Caco-2 (cell line): Measurements from ENCODE around the gene BRCC3. TPM values are rescaled to one million over a fixed set of nuclear protein-coding genes. Genes with fewer than 3 reads are reported as not detected.

ENCODE experiments used
- BruUV-seq: library from RNA; stranded (reverse); fragments of 400-500 nt; replicated peaks from 2 replicates; lab custom pipeline; 2021; lab: Mats Ljungman, UMichigan
- CTCF ChIA-PET: fragments of 300-600 bp; sonication (Branson Sonifier 250); formaldehyde crosslinking; loops from one replicate; lab custom pipeline; 2022; ENCODE audit warnings: antibody characterized with exemption; lab: Charles Lee
- POLR2A ChIA-PET: fragments of 300-600 bp; sonication (Branson Sonifier 250); formaldehyde crosslinking; loops from one replicate; lab custom pipeline; 2022; ENCODE audit warnings: antibody characterized with exemption; lab: Charles Lee
- DNase-seq, 2 experiments: peaks; one replicate each; pipeline versions ENCODE4 v3.0.0 to v3.0.0-alpha.2; 2020 to 2022
- H3K27me3 ChIP-seq: replicated peaks from 2 replicates; pipeline ENCODE4 v1.6.0; 2011; ENCODE audit warnings: low read length; ENCODE audit not compliant: control insufficient read depth, insufficient read depth
- H3K36me3 ChIP-seq: 2 replicates; pipeline ENCODE4 v1.5.1; 2011; ENCODE audit warnings: low read length; ENCODE audit not compliant: control insufficient read depth, insufficient read depth
- H3K4me1 ChIP-seq: fragments of 250-450 bp; sonication (Bioruptor Pico); 2 replicates; pipeline ENCODE4 v1.5.1; 2020; ENCODE audit warnings: mild to moderate bottlenecking
- H3K4me3 ChIP-seq: 2 replicates; pipeline ENCODE4 v1.5.1; 2011; ENCODE audit warnings: low read depth, mild to moderate bottlenecking, control low read depth, low read length
- H3K9me3 ChIP-seq: fragments of 250-450 bp; sonication (Bioruptor Pico); 2 replicates; pipeline ENCODE4 v1.5.1; 2020; ENCODE audit warnings: mild to moderate bottlenecking, moderate library complexity
- H3K27ac Mint-ChIP-seq: one replicate; pipeline ENCODE4 v1.8.0; 2022; ENCODE audit warnings: mixed read lengths; ENCODE audit not compliant: unreplicated experiment
- H3K27me3 Mint-ChIP-seq: one replicate; pipeline ENCODE4 v1.8.0; 2022; ENCODE audit warnings: mixed read lengths; ENCODE audit not compliant: insufficient read depth, unreplicated experiment
- H3K36me3 Mint-ChIP-seq: one replicate; pipeline ENCODE4 v1.8.0; 2022; ENCODE audit warnings: mild to moderate bottlenecking, mixed read lengths; ENCODE audit not compliant: insufficient read depth, unreplicated experiment
- H3K4me1 Mint-ChIP-seq: one replicate; pipeline ENCODE4 v1.8.0; 2022; ENCODE audit warnings: low read depth, mixed read lengths; ENCODE audit not compliant: unreplicated experiment
- H3K4me3 Mint-ChIP-seq: one replicate; pipeline ENCODE4 v1.8.0; 2022; ENCODE audit warnings: mild to moderate bottlenecking, moderate library complexity, mixed read lengths; ENCODE audit not compliant: unreplicated experiment
- H3K9me3 Mint-ChIP-seq: one replicate; pipeline ENCODE4 v1.8.0; 2022; ENCODE audit warnings: mixed read lengths; ENCODE audit not compliant: unreplicated experiment
- CTCF ChIP-seq, 2 experiments: fragments of 200-600 bp in 1 of 2; IDR thresholded peaks; 1 replicate in 1 of 2; 2 replicates in 1 of 2; pipeline versions ENCODE4 v1.5.1 to v1.8.0; 2011 to 2022; ENCODE audit warnings: antibody characterized with exemption in 1 of 2, control low read depth in 1 of 2, inconsistent platforms in 1 of 2, low read depth in 1 of 2, low read length in 1 of 2, mild to moderate bottlenecking in 1 of 2, moderate library complexity in 1 of 2; ENCODE audit not compliant: insufficient read depth in 1 of 2, severe bottlenecking in 1 of 2, unreplicated experiment in 1 of 2
- intact Hi-C: fragments of 100-400 bp; cut with micrococcal nuclease; formaldehyde crosslinking; loops from one replicate; pipeline ENCODE4 v1.10.0; 2022; ENCODE audit not compliant: unreplicated experiment
- total RNA-seq: library from RNA; stranded (reverse); gene quantifications from 2 replicates; pipeline ENCODE4 v1.2.3, GENCODE V29; 2022

The BRCC3 gene
- total RNA-seq, 1 experiment from 2014 or later = 30.4 TPM

GRCh38 chrX:155132110-155132509 is 60.8 kb downstream of the BRCC3 start:
- no TSS peak for BruUV-seq
- POLR2A ChIA-PET = no interaction called here

GRCh38 chrX:155134255-155134654 is 62.9 kb downstream of the BRCC3 start:
- DNase-seq = no peak
- Mint-ChIP-seq H3K36me3 (no peaks in the 10 kb centered on the region), H3K27me3 (no peaks in the 10 kb centered on the region), H3K9me3 (no peaks in the 10 kb centered on the region), H3K4me3 (no peak overlapping the region), H3K4me1 (no peaks in the 10 kb centered on the region), H3K27ac (no peak overlapping the region)
- BruUV-seq = no TSS peak
- intact Hi-C loops = no loop called here
- TF ChIP-seq CTCF (IDR thresholded peaks at IDR 0.05; ENCODE audit: insufficient read depth in 1 of 2, low read depth in 1 of 2, low read length in 1 of 2, severe bottlenecking in 1 of 2, unreplicated experiment in 1 of 2) = no peak
- H3K27me3 ChIP-seq = no peaks in the 10 kb centered on the region
- no peak overlapping the region for H3K4me3 ChIP-seq
- no peaks in the 10 kb centered on the region for H3K36me3 ChIP-seq
- CTCF ChIA-PET = no interaction called here
- POLR2A ChIA-PET = no interaction called here
- no peaks in the 10 kb centered on the region for H3K4me1 ChIP-seq
- no peaks in the 10 kb centered on the region for H3K9me3 ChIP-seq

More at GRCh38 chrX:155132110-155132509, 60.8 kb downstream of the BRCC3 start:
- Mint-ChIP-seq H3K27me3 (no peaks in the 10 kb centered on the region), H3K36me3 (no peaks in the 10 kb centered on the region), H3K4me3 (no peak overlapping the region), H3K9me3 (no peaks in the 10 kb centered on the region), H3K4me1 (no peaks in the 10 kb centered on the region), H3K27ac (no peak overlapping the region)
- TF ChIP-seq CTCF (IDR thresholded peaks at IDR 0.05; ENCODE audit: insufficient read depth in 1 of 2, low read depth in 1 of 2, low read length in 1 of 2, severe bottlenecking in 1 of 2, unreplicated experiment in 1 of 2) = no peak
- Histone ChIP-seq H3K36me3 (no peaks in the 10 kb centered on the region), H3K4me3 (no peak overlapping the region), H3K27me3 (no peaks in the 10 kb centered on the region), H3K4me1 (no peaks in the 10 kb centered on the region), H3K9me3 (no peaks in the 10 kb centered on the region)
- CTCF ChIA-PET = no interaction called here
- intact Hi-C loops = no loop called here
- DNase-seq = no peak

DNA sequence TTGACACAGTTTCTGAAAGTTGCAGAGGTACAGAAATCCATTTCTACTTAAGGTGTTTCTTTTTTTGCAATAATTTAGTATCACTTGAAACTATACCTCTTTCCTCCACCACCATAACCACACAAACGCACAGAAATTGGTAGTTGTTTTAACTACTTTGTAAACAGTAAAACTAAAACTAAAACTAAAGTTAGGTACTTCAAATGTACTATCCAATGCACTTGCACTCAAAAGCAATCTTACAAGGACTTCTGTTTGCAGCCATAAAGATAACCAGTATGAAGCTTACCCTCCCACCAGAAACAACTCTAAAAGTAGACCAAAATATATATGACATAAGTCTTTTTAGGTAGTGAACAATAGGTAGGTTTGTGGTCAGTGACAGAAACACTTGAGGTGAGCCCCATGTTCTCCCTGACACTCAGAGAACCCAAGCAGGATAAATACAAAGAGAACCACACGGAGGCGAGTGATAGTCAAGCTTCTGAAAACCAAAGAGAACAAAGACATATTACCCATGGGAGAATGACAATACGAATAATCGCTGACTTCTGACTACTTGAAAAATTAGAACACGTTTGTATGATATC is 72.7 kb downstream of the BRCC3 start:
- Histone ChIP-seq H3K4me3 (no peak overlapping the region), H3K4me1 (no peaks in the 10 kb centered on the region), H3K27me3 (no peaks in the 10 kb centered on the region), H3K9me3 (no peaks in the 10 kb centered on the region), H3K36me3 (no peaks in the 10 kb centered on the region)
- Mint-ChIP-seq H3K9me3 (no peaks in the 10 kb centered on the region), H3K4me3 (no peak overlapping the region), H3K4me1 (no peaks in the 10 kb centered on the region), H3K36me3 (no peaks in the 10 kb centered on the region), H3K27ac (no peak overlapping the region), H3K27me3 (peaks cover 3% of the 10 kb centered on the region)
- DNase-seq = no peak
- ChIA-PET POLR2A (no interaction called here), CTCF (no interaction called here)
- no TSS peak for BruUV-seq
- intact Hi-C loops = loop anchor here (10.0 kb wide), 1 partner anchor 229 kb away; no protein-coding TSS in a partner anchor
- TF ChIP-seq CTCF (IDR thresholded peaks at IDR 0.05; ENCODE audit: insufficient read depth in 1 of 2, low read depth in 1 of 2, low read length in 1 of 2, severe bottlenecking in 1 of 2, unreplicated experiment in 1 of 2) = no peak
